Measurements from ENCODE around the gene SLC39A6. TPM values are rescaled to one million over a fixed set of nuclear protein-coding genes. Genes with fewer than 3 reads are reported as not detected.

The SLC39A6 gene
- total and polyA plus RNA-seq, 2 of the 13 experiments (the other 11 are each of a cell fraction or from before 2014, with no cell fraction given): 41.7 to 59.2 TPM

DNA sequence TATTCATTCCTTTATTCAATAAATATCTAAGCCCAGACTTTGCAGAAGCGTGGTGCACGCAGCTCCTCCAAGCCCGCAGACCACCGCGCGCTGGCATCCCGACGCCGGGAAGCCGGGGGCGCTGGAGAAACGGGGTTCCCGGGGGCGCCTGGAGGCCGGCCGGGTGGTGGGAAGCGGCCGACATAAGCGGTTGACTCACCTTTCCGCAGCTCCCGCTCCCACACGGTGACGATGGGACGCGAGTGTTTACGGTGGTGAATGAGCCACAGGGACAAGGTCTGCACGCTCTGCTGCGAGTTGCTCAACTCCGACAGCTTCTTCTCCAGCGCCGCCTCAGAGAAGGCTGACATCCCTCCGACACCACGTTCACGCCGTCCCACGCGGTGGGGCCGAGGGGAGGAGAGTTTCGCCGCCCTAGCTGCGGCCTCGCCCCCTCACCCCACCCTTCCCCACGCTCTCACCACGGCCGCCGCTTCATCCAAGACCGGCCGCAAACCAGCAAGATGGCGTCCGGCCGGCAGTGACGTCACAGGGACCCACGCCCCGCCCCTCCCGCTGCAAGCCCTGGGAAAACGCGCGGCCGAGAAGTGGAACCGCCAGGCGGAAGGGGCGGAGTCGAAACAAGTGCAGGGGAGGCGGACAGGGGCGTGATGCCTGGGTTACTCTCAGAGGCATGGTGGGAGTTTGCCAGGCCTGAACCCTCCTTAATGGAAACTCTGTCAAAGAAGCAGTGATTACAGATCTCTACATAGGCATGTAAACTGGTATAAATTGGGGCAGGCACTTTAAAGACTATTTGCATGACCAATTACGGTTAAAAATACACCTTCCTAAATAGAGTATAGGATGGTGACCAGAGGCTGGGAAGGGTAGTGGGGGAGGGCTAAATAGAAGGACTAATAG is 61.8 kb downstream of the SLC39A6 start, which contains the start of gene RPRD1A (continued):
- TF ChIP-seq, protein P1, sequence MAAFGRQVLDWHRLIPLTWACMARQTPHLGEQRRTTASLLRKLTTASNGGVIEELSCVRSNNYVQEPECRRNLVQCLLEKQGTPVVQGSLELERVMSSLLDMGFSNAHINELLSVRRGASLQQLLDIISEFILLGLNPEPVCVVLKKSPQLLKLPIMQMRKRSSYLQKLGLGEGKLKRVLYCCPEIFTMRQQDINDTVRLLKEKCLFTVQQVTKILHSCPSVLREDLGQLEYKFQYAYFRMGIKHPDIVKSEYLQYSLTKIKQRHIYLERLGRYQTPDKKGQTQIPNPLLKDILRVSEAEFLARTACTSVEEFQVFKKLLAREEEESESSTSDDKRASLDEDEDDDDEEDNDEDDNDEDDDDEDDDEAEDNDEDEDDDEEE (CRISPR knock-in tag; IDR thresholded peaks at IDR 0.05): peak; percentile 88
- TF ChIP-seq ZNF615 (CRISPR knock-in tag; IDR thresholded peaks at IDR 0.05; ENCODE audit: borderline replicate concordance): no peak

DNA sequence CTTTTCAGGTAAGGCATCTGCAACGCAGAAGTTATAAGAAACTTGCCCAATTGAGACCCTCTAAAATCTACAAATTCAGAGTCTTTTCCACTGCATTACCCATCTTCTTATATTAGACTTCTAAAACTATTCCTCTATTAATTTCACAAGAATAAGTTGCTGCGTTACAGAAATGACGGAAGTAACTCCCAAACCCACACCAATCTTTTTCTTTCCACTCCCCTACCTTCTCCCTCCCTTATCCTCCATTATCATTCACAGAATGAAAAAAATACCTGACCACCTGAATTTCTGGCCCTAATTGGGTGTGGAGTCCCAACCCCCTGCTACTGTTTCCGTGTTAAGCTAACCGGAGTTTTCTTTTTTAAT is 62.5 kb downstream of the SLC39A6 start:
- intact Hi-C loops (cut with micrococcal nuclease; ENCODE audit: unreplicated experiment): no loop called here
- ATAC-seq: peak; percentile 9; the same call in 2 of the 3 replicates
- CTCF ChIA-PET (ENCODE audit: low intra/inter-chr PET ratio, low total read pairs): no interaction called here
- WGBS (ENCODE audit: low lambda C conversion rate): 1% methylated on average over 5 of the region's 5 CpGs
- no peaks in the 10 kb centered on the region; a peak in 1 of 5 replicates for H3K27me3 ChIP-seq (ENCODE audit: control insufficient read depth in 1 of 2, insufficient read depth in 2 of 2, low read length in 2 of 2)
- POLR2A ChIA-PET: interaction anchor here (0.9 to 1.4 kb wide), 5 partner anchors 13 to 95 kb away, joined by 3 to 6 read pairs (median 3); partner anchors contain the start of gene RMP24
- H3K36me3 ChIP-seq (replicated peaks in 1 of 2; ENCODE audit: control insufficient read depth in 1 of 2, insufficient read depth in 2 of 2, low read length in 2 of 2): no peaks in the 10 kb centered on the region
- DNase-seq (ENCODE audit: low spot score): no peak
- peak overlapping the region; percentile 84 to 94 (median 87) for H3K4me3 ChIP-seq (replicated peaks in 1 of 3; ENCODE audit: insufficient read depth in 1 of 3, low read depth in 2 of 3, low read length in 3 of 3)
- in situ Hi-C loops (cut with HindIII; ENCODE audit: extremely low pct_ligation_motif_present, low pct_unique_long_range_greater_than_20kb): no loop called here
- peaks cover 17% of the 10 kb centered on the region; the same call in 1 of the 2 replicates for H4K20me1 ChIP-seq (ENCODE audit: insufficient read depth, low read length)
- H3K4me1 ChIP-seq (ENCODE audit: insufficient read depth, low read length): peaks cover 40% of the 10 kb centered on the region
- no peak overlapping the region for H2AFZ ChIP-seq (ENCODE audit: low read length)
- H3K9ac ChIP-seq (ENCODE audit: insufficient read depth, low read depth, low read length): peak overlapping the region; percentile 91
- H3K79me2 ChIP-seq (ENCODE audit: insufficient read depth, low read length): peaks cover 56% of the 10 kb centered on the region
- FAIRE-seq: no peak
- no peaks in the 10 kb centered on the region for H3K9me3 ChIP-seq (ENCODE audit: low read length)
- BruUV-seq (replicated peaks): no TSS peak
- H3K4me2 ChIP-seq (ENCODE audit: low read depth, low read length): peak overlapping the region; percentile 91
- H3K27ac ChIP-seq (ENCODE audit: extremely low read length, insufficient read depth, low read length): peak overlapping the region; percentile 89
- TF ChIP-seq ZNF639 (CRISPR knock-in tag; conservative IDR thresholded peaks at IDR 0.05) (no peak), ZFP37 (CRISPR knock-in tag; IDR thresholded peaks at IDR 0.05; ENCODE audit: borderline replicate concordance) (no peak), TCF12 (IDR thresholded peaks at IDR 0.05) (no peak), TCF12 (CRISPR knock-in tag; IDR thresholded peaks at IDR 0.05) (no peak), MXD1 (CRISPR knock-in tag; IDR thresholded peaks at IDR 0.05) (no peak), MLX (CRISPR knock-in tag; IDR thresholded peaks at IDR 0.05) (no peak), RORA (CRISPR knock-in tag; IDR thresholded peaks at IDR 0.05) (no peak), ZNF12 (CRISPR knock-in tag; IDR thresholded peaks at IDR 0.05) (no peak), ZNF75D (CRISPR knock-in tag; IDR thresholded peaks at IDR 0.05; ENCODE audit: borderline replicate concordance) (no peak)
